Adipose tissue (tissue), 3 donors: Measurements from ENCODE around the gene SLC7A6OS. TPM values are rescaled to one million over a fixed set of nuclear protein-coding genes. Genes with fewer than 3 reads are reported as not detected.

Experiments used
- H3K27ac ChIP-seq: one replicate; pipeline ENCODE4 v1.5.1; 2013; ENCODE audit warnings: low read depth, low read length
- WGBS, 3 donors: extraction: QIAGEN DNeasy Blood & Tissue Kit; methylation state at CpG; one replicate each; pipeline ENCODE4 v1.1.7; 2013; 5-methylcytosine and 5-hydroxymethylcytosine counted together
- polyA plus RNA-seq, 3 donors: library from polyadenylated mRNA; stranded (reverse); fragments of 200-250 nt; gene quantifications; one replicate each; pipeline ENCODE4 v1.2.3, GENCODE V29; 2013
- donor health status: healthy with polysubstance abuse.
- donor health status: Bipolar disorder and iron deficiency.
- donor health status: healthy.

The SLC7A6OS gene
- polyA plus RNA-seq, 3 donors: 4.7 to 9.2 (median 5.0) TPM

DNA sequence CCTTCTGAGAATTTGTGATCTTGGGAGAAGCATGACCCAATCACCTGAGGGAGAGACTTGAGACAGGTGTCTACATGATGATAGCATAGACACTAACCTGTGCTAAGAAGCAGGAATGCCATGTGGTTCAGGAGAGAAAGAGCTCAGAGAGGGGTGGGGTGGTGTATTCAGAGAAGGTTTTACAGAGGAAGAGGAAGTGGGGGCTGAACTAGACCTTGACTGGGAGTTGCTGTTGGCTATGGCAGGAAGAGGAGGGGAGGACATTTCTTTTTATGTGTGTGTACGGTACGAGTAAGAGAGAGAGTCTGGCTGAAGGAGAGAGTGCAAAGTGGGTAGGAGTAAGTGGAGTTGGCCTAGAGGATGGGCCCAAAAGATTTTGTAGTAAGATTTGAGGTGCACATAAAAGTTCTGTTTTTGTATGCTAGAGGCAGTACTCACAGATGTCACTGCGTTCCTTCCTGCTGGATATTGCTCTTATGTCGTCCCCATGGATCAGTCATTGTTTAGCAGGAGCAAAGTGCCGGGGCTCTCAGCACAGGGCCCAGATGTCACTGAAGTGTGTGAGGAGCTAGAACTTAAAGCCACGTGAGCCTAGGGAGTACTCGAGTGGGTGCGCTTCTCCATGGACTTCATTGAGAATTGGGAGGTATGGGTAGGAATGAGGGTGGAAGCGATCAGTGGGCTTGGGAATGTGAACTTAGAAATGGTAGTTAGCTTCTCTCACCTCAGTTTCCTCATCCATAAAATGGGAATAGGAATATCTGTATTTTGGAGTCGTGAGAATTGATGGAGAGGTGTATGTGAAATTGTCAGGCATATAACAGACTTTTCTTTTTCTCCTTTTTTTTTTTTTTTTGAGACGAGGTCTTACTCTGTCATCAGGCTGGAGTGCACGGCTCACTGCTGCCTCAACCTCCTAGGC, 24.3 kb downstream of the SLC7A6OS start:
- no peak overlapping the region for H3K27ac ChIP-seq
- 61 to 81% (median 69%) methylated on average over 12 of the region's 12 CpGs for WGBS, 3 donors

DNA sequence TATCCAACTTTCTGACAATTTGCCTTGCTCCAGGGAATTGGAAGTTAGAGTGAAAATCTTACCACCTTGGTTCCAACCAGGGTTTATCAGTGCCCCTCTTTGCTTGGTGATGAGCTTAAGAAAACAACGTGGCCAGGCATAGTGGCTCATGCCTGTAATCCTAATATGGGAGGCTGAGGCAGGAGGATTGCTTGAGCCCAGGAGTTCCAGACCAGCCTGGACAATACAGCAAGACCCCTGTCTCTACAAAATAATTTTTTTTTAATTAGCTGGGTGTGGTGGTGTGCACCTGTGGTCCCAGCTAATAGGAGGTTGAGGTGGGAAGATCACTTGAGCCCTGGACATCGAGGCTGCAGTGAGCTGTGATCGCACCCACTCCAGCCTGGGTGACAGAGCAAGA, 25.1 kb downstream of the SLC7A6OS start:
- no peak overlapping the region for H3K27ac ChIP-seq
- 88 to 93% (median 93%) methylated on average over 3 of the region's 3 CpGs for WGBS, 3 donors

GRCh38 chr16:68284847-68285246, 25.9 kb downstream of the SLC7A6OS start:
- no peak overlapping the region for H3K27ac ChIP-seq
- 29 to 70% (median 40%) methylated on average over 5 of the region's 5 CpGs for WGBS, 3 donors

DNA sequence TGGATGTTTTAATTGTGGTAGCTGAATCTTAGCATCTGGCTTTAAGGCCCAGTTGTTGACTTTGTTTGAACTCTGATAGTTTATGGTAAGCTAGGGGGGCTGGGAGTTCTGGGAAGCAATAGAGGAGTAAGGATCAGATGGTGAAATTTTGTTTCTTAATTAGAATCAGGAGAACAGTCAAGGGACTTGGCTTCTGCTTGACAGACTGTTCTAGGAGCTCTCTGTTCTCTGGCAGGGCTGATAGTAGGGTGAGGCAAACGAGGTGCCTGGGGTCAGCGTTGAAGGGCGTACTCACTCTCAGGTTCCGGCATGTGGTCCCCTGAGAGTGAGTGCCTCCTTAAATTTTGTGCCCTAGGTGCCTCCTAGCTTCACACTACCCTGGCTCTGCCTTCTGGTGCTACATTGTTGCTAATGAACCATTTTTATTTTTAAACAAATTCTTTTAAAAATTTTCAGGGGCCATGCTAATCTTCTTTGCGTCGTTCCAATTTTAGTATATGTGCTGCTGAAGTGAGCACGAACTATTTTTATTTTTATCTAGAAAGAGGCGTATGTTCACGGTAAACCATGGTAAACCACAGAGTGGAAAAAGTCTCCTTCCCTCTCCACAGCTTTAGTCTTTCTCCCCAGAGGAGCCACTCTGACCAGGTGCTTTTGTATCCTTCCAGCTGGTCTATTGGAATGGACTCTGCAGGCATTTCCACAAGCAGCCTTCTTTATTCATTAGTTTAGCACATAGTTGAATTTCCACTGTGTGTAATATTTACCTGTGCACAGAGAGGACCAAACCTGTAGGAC, 26.7 kb downstream of the SLC7A6OS start:
- H3K27ac ChIP-seq: no peak overlapping the region
- whole genome bisulfite sequencing, 3 donors: 56 to 79% (median 64%) methylated on average over 9 of the region's 9 CpGs

DNA sequence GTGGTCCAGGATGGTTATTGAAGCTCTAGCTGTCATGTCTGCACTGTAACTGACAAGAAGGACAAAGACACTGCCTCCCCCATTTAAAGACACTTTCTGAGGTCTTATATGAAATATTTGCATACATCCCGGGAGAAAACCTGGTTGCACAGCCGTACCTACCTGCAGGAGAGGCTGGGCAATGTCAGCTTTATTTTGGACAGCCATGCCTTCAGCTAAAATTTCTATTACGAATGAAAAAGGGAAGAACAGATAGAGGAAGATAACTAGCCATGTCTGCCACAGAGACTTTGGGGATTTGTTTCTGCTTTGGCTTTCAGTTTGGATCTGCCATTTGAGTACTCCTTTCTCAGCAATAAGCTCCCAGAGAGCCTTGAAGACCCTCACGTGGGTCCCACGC, 27.4 kb downstream of the SLC7A6OS start:
- H3K27ac ChIP-seq: no peak overlapping the region
- 50 to 72% (median 54%) methylated on average over 5 of the region's 5 CpGs for WGBS, 3 donors

DNA sequence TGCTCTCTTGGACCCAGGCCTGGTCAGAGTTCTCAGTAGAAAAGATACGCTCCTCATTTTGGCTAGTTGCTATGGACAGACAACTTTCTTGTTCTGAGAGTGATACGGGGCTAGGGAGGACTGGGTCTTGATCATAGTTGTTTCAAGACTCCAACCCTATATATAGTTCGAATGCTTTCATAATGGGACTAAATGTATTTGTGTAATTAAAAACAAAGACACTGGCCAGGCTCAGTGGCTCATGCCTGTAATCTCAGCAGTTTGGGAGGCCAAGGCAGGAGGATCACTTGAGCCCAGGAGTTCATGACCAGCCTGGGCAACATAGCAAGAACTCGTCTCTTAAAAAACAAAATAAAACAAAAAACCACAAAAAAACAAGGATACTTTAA, 28.7 kb downstream of the SLC7A6OS start:
- H3K27ac ChIP-seq: no peak overlapping the region
- 75 to 88% (median 85%) methylated on average over 4 of the region's 4 CpGs for WGBS, 3 donors

DNA sequence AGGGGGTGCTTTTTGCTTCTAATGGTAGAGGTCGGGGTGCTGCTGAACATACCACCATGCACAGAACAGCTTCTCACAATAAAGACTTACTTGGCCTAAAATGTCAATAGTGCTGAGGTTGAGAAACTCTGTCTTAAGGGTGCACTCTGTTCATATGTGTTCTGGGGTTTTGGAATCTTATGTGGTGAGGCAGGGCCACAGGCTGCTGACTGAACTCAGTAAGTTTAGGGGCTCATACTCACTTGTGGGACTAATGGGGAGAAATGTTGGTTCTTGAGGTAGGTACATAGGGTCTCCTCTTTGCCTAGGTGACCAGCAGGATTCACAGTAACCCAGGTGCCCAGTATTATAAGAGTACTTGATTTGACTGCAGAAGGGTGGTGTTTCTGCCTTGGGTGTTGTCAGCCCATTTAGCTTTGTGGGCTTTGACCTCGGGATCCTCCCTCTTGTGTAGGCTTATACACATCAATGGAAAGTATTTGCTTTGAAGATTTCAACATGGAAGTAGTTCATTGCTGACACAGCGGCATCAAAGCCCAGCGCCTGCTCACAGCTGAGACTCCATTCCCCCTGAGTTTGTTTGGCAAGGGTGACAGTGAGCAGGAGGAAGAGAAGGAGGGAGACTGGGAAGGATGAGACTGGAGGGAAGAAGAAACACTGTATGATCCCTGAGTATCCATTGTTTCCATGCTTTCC, 29.2 kb downstream of the SLC7A6OS start:
- no peak overlapping the region for H3K27ac ChIP-seq
- WGBS, 3 donors: 78 to 87% (median 82%) methylated on average over 4 of the region's 4 CpGs

DNA sequence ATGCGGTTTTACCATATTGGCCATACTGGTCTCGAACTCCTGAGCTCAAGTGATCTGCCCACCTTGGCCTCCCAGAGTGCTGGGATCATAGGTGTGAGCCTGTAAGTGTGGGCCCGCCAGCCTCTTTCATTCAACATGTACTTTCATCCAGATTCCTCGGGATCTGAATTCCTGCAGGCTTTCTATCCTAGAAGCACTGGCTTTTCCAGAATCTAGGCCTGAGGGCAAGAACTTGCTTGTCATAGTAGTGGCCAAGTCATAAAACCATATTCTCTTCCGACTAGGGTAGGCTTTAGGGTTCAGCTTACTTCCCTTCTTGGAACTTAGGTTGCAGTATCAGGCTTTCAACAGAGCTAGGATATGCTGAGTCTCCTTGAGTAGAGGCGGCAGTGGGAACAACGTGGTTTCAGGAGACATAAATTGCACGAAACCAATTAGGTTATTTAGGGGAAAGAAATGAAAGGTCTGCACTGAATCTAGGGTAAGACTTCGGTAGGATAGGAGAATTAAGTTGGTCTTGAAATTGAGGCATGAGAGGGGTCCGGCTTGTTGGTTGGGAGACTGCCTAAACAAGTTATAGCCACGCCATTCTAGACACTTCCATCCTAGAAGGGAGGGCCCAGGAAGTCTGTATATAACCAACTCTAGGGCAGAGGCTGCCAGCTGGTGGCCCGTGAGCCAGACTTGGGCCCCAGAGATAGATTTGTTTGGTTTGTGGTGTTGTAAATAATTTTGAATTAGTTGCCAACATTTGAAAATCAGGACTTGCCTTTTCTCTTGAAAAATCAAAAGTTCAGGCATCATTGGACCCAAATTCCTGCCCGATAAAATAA, 30.8 kb downstream of the SLC7A6OS start:
- no peak overlapping the region for H3K27ac ChIP-seq
- WGBS, 3 donors: 78 to 87% (median 84%) methylated on average over 13 of the region's 13 CpGs

DNA sequence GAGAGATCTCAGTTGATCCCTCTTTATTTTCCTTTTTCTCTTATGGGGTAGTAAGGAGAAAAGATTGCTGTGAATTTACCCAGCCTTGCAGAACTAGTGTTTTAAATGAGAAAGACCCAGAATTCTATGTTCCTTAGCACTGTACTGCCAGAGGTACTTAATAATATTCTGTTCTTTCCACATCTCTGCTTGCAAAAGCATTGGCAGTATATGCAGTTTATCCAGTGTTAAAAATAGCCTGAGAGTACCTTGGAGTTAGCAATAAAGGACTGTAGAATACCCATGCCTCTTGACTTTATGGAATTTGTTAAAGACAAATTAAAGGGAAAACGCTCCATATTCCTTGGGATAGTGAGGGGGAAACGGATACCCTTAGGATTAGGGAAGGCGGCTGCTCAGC, 34.5 kb downstream of the SLC7A6OS start:
- WGBS, 3 donors: 75 to 80% (median 79%) methylated on average over 3 of the region's 3 CpGs
- no peak overlapping the region for H3K27ac ChIP-seq

DNA sequence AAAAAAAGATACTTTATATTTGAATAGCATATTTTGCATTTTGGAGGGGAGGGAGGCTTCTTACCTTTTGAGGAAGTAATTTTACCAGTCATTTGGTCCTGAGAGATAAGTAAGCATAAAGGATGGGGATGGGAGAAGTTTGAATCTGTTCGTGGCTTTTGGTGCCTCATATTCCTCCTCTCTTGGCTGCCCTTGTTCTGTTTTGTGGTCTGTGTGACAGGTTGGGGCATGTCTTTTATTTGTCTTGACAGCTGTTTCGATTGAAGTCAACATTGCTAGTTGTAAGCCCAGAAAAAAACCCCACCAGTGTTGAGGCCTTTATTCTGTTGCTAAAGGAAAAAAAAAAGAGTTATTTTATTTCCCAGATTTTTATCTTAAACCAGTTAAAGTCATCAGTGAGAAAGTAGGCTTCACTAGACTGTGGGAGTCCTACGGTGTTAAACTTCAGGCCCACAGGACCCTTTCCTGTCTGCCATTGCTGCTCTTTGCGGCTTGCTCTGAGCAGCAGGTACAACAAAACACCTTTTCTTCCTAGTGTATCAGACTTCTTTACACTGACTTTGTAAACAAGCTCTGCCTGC, 35.0 kb downstream of the SLC7A6OS start:
- no peak overlapping the region for H3K27ac ChIP-seq
- WGBS, 3 donors: 59 to 71% (median 63%) methylated on average over 4 of the region's 4 CpGs

DNA sequence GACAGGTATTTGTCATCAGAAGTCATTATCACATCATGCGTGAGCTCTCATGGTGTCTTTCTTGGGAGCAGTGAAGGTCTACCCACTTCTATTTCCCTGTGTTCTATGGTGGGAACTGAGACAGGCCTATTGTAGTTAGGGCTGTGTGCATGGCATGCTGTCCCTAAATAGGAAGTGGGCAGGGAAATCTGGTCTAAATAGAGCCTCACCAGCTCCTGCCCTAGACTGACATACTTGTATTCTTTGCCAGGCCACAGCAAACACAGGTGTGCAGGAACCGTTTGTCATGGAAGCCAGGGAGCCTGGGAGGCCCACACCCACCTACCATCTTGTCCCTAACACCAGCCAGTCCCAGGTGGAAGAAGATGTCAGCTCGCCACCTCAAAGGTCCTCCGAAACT, 36.3 kb downstream of the SLC7A6OS start:
- H3K27ac ChIP-seq: no peak overlapping the region
- 87 to 97% (median 93%) methylated on average over 4 of the region's 4 CpGs for whole genome bisulfite sequencing, 3 donors

- H3K27ac ChIP-seq: no peak overlapping the region
- 95 to 96% (median 96%) methylated on average over 8 of the region's 8 CpGs for WGBS, 3 donors
These were observed 36.9 kb downstream of the SLC7A6OS start for GRCh38 chr16:68273896-68274295.

DNA sequence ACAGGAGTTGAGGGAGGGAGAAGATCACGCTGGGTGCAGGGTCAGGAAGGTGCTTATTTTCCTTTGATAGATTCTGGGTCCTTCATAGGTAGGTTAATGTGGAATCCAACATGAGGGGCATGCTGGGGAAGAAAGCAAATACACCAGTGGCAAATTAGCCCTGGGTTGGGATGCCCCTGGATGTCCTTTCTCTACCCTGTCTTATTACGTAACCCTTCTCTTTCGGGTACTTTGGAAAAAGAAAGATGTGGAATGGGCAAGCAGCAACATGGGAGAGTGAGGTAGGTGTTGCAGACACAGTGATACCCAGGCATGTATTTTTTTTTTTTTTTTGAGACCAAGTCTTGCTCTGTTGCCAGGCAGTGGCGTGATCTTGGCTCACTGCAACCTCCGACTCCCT, 37.3 kb downstream of the SLC7A6OS start:
- 89 to 96% (median 92%) methylated on average over 5 of the region's 5 CpGs for WGBS, 3 donors
- H3K27ac ChIP-seq: no peak overlapping the region

GRCh38 chr16:68272507-68273209, 38.1 kb downstream of the SLC7A6OS start:
- 39 to 95% (median 87%) methylated on average over 4 of the region's 4 CpGs for WGBS, 3 donors
- no peak overlapping the region for H3K27ac ChIP-seq

- 0 to 55% (median 0%) methylated on average over 1 of the region's 1 CpG for WGBS, 3 donors
- no peak overlapping the region for H3K27ac ChIP-seq
These were observed 40.4 kb downstream of the SLC7A6OS start for GRCh38 chr16:68270353-68270752.

DNA sequence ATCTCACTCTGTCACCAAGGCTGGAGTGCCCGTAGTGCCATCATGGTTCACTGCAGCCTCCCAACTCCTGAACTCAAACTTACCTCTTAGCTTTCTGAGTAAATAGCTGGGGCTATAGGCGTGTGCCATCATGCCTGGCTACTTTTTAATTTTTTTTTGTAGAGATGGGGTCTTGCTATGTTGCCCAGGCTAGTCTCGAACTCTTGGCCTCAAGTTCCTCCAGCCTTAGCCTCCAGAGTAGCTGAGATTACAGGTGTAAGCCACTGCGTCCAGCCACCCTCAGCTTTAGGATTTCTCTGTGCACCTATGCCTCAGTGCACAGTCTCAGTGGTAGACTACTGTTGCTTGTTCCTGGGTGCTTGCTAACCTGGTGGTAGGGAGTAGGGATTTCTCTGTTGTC, 41.0 kb downstream of the SLC7A6OS start:
- no peak overlapping the region for H3K27ac ChIP-seq
- 96 to 99% (median 96%) methylated on average over 4 of the region's 4 CpGs for WGBS, 3 donors
